H9 (cell line): Measurements from ENCODE around the gene TXNDC8. TPM values are rescaled to one million over a fixed set of nuclear protein-coding genes. Genes with fewer than 3 reads are reported as not detected.

Experiments used
- DNase-seq: peaks from one replicate; pipeline ENCODE4 v3.0.0-alpha.2; 2017
- H2AFZ ChIP-seq: one replicate; pipeline ENCODE4 v1.6.1; 2013; ENCODE audit warnings: mild to moderate bottlenecking, low read length, control low read depth, moderate library complexity
- H2AK5ac ChIP-seq: 2 replicates; pipeline ENCODE4 v1.6.1; 2013; ENCODE audit warnings: low read length, control low read depth, mixed read lengths; ENCODE audit not compliant: insufficient read length
- H2BK120ac ChIP-seq: one replicate; pipeline ENCODE4 v1.6.1; 2013; ENCODE audit warnings: low read depth, mild to moderate bottlenecking, low read length, control low read depth, inconsistent platforms; ENCODE audit not compliant: poor library complexity, severe bottlenecking
- H2BK12ac ChIP-seq: 2 replicates; pipeline ENCODE4 v1.6.1; 2013; ENCODE audit warnings: low read length, control low read depth, mixed read lengths, low read depth; ENCODE audit not compliant: insufficient read length
- H2BK15ac ChIP-seq: 2 replicates; pipeline ENCODE4 v1.6.1; 2013; ENCODE audit warnings: low read depth, low read length, control low read depth
- H2BK20ac ChIP-seq: one replicate; pipeline ENCODE4 v1.6.1; 2013; ENCODE audit warnings: low read depth, mild to moderate bottlenecking, low read length, control low read depth, inconsistent platforms; ENCODE audit not compliant: poor library complexity, severe bottlenecking
- H2BK5ac ChIP-seq: 2 replicates; pipeline ENCODE4 v1.6.1; 2013; ENCODE audit warnings: low read length, control low read depth, mixed read lengths; ENCODE audit not compliant: insufficient read length
- H3K14ac ChIP-seq: 2 replicates; pipeline ENCODE4 v1.6.1; 2013; ENCODE audit warnings: low read length, control low read depth; ENCODE audit not compliant: insufficient read depth
- H3K18ac ChIP-seq: 2 replicates; pipeline ENCODE4 v1.6.1; 2013; ENCODE audit warnings: low read depth, mild to moderate bottlenecking, mixed read lengths, low read length, control low read depth; ENCODE audit not compliant: insufficient read length
- H3K23ac ChIP-seq: 2 replicates; pipeline ENCODE4 v1.6.1; 2013; ENCODE audit warnings: low read length, control low read depth, mixed read lengths, low read depth; ENCODE audit not compliant: insufficient read length
- H3K23me2 ChIP-seq: 2 replicates; pipeline ENCODE4 v1.6.1; 2013; ENCODE audit warnings: low read depth, mild to moderate bottlenecking, mixed read lengths, low read length, control low read depth; ENCODE audit not compliant: insufficient read length, poor library complexity, severe bottlenecking
- H3K27ac ChIP-seq: 2 replicates; pipeline ENCODE4 v1.5.1; 2013; ENCODE audit warnings: low read length, control low read depth, mixed read lengths, low read depth; ENCODE audit not compliant: insufficient read length
- H3K27me3 ChIP-seq: 2 replicates; pipeline ENCODE4 v1.6.1; 2013; ENCODE audit warnings: low read length, control low read depth, inconsistent platforms; ENCODE audit not compliant: insufficient read depth
- H3K4ac ChIP-seq: 2 replicates; pipeline ENCODE4 v1.6.1; 2013; ENCODE audit warnings: low read depth, mild to moderate bottlenecking, control low read depth, inconsistent platforms, low read length, moderate library complexity
- H3K4me1 ChIP-seq: 2 replicates; pipeline ENCODE4 v1.6.1; 2013; ENCODE audit warnings: low read length, control low read depth, inconsistent platforms; ENCODE audit not compliant: insufficient read depth
- H3K4me2 ChIP-seq: 2 replicates; pipeline ENCODE4 v1.6.1; 2013; ENCODE audit warnings: low read length, control low read depth, mixed read lengths; ENCODE audit not compliant: insufficient read length, insufficient read depth
- H3K56ac ChIP-seq: 2 replicates; pipeline ENCODE4 v1.6.1; 2013; ENCODE audit warnings: low read depth, mild to moderate bottlenecking, mixed read lengths, low read length, control low read depth; ENCODE audit not compliant: insufficient read length
- H3K79me1 ChIP-seq: 2 replicates; pipeline ENCODE4 v1.6.1; 2013; ENCODE audit warnings: low read depth, mild to moderate bottlenecking, moderate library complexity, low read length, control low read depth, inconsistent platforms; ENCODE audit not compliant: insufficient read depth, poor library complexity, severe bottlenecking
- H3K79me2 ChIP-seq: 2 replicates; pipeline ENCODE4 v1.6.1; 2013; ENCODE audit warnings: low read length, control low read depth, inconsistent platforms; ENCODE audit not compliant: insufficient read depth
- H3K9ac ChIP-seq: 2 replicates; pipeline ENCODE4 v1.6.1; 2013; ENCODE audit warnings: low read length, control low read depth, mixed read lengths; ENCODE audit not compliant: insufficient read length; ENCODE audit errors: extremely low read depth
- H3K9me3 ChIP-seq: one replicate; pipeline ENCODE4 v1.6.1; 2013; ENCODE audit warnings: low read depth, low read length, inconsistent platforms; ENCODE audit not compliant: control insufficient read depth
- H3T11ph ChIP-seq: one replicate; pipeline ENCODE4 v1.6.1; 2013; ENCODE audit warnings: mild to moderate bottlenecking, low read length, control low read depth, inconsistent platforms
- H4K20me1 ChIP-seq: one replicate; pipeline ENCODE4 v1.6.1; 2013; ENCODE audit not compliant: control insufficient read depth, insufficient read length, insufficient read depth
- H4K5ac ChIP-seq: 2 replicates; pipeline ENCODE4 v1.6.1; 2013; ENCODE audit warnings: low read depth, mild to moderate bottlenecking, mixed read lengths, low read length, control low read depth; ENCODE audit not compliant: insufficient read length
- H4K8ac ChIP-seq: replicated peaks from 2 replicates; pipeline ENCODE4 v1.6.1; 2013; ENCODE audit warnings: low read length, control low read depth, mixed read lengths, low read depth; ENCODE audit not compliant: insufficient read length
- H4K91ac ChIP-seq: 2 replicates; pipeline ENCODE4 v1.6.1; 2013; ENCODE audit warnings: low read depth, mild to moderate bottlenecking, moderate library complexity, mixed read lengths, low read length, control low read depth; ENCODE audit not compliant: insufficient read length
- H3K27ac Mint-ChIP-seq, 3 experiments: 2 replicates in 2 of 3; 3 replicates in 1 of 3; pipeline ENCODE4 v1.8.0; 2020 to 2021; ENCODE audit warnings: mixed read lengths in 3 of 3, mild to moderate bottlenecking in 1 of 3, moderate library complexity in 1 of 3
- H3K27me3 Mint-ChIP-seq: 2 replicates; pipeline ENCODE4 v1.8.0; 2021; ENCODE audit warnings: low read depth, mild to moderate bottlenecking, moderate library complexity, mixed read lengths
- H3K36me3 Mint-ChIP-seq, 3 experiments: 2 replicates in 2 of 3; 3 replicates in 1 of 3; pipeline ENCODE4 v1.8.0; 2020 to 2021; ENCODE audit warnings: low read depth in 3 of 3, mixed read lengths in 3 of 3; ENCODE audit not compliant: insufficient read depth in 1 of 3
- H3K4me1 Mint-ChIP-seq, 2 experiments: 2 replicates each; pipeline ENCODE4 v1.8.0; 2020; ENCODE audit warnings: mixed read lengths in 2 of 2
- H3K4me3 Mint-ChIP-seq, 2 experiments: 2 replicates in 1 of 2; 3 replicates in 1 of 2; pipeline ENCODE4 v1.8.0; 2020 to 2021; ENCODE audit warnings: mild to moderate bottlenecking in 2 of 2, mixed read lengths in 2 of 2, moderate library complexity in 1 of 2
- H3K9me3 Mint-ChIP-seq, 2 experiments: 2 replicates in 1 of 2; 3 replicates in 1 of 2; pipeline ENCODE4 v1.8.0; 2020; ENCODE audit warnings: mild to moderate bottlenecking in 2 of 2, mixed read lengths in 2 of 2, moderate library complexity in 1 of 2
- WGBS: extraction: QIAGEN DNeasy Blood & Tissue Kit; methylation state at CpG from one replicate; pipeline ENCODE4 v1.1.7; 2013; ENCODE audit warnings: missing lambda C conversion rate, low lambda C conversion rate, mixed read lengths; ENCODE audit not compliant: insufficient read length; ENCODE audit errors: extremely low coverage; 5-methylcytosine and 5-hydroxymethylcytosine counted together
- total RNA-seq: library from RNA; stranded (reverse); gene quantifications from 2 replicates; pipeline ENCODE4 v1.2.1, GENCODE V29; 2021
- TF ChIP-seq, protein P1 (sequence below): fragments of 200-600 bp; sonication (generic); conservative IDR thresholded peaks from 3 replicates; pipeline ENCODE4 v1.8.0; 2021; ENCODE audit warnings: antibody characterized with exemption, mild to moderate bottlenecking

The TXNDC8 gene
- total RNA-seq, 1 experiment from 2014 or later = not detected

DNA sequence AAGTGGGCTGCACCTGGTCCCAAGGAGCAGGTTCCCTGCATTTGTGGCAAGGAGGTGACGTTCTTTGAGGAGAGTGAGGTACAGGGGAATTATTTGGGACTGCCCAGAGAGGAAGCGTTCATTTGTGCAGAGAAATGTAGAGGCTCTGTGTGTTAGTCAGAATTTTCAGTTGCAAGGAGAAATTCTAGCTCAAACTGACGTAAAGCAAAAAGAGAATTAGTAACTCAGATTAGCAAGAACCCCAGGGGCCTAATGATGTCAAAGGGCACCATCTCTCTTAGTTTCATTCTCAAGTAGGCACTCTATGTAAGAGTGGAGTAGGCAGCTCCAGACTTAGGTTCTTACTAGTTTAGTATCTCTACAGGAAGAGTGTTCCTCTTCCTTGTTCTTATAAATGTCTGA, 79.0 kb downstream of the TXNDC8 start:
- no peak for DNase-seq

More for the DNA sequence above, 79.0 kb downstream of the TXNDC8 start:
- H2BK20ac ChIP-seq = no peak overlapping the region
- Mint-ChIP-seq H3K27ac (no peak overlapping the region), H3K4me1 (peaks cover 24 to 31% of the 10 kb centered on the region in 2 experiments), H3K4me3 (no peak overlapping the region), H3K9me3 (peaks cover 0 to 2% of the 10 kb centered on the region in 2 experiments; a peak in 1 of 5 replicates), H3K27me3 (0 out of 2 replicates have a peak, but pooled peaks cover 2% of the 10 kb centered on the region), H3K36me3 (peaks cover 0 to 4% (median 2%) of the 10 kb centered on the region in 3 experiments; a peak in 3 of 7 replicates)
- no peak overlapping the region for H3K18ac ChIP-seq
- H3K9ac ChIP-seq = no peak overlapping the region
- no CpG with 5 or more reads among the region's 3 CpGs for WGBS
- no peak overlapping the region for H2BK120ac ChIP-seq
- no peak overlapping the region for H3K27ac ChIP-seq
- no peak overlapping the region for H3K23ac ChIP-seq
- H4K8ac ChIP-seq = no peak overlapping the region
- H3K79me1 ChIP-seq = no peaks in the 10 kb centered on the region
- H3K14ac ChIP-seq = no peak overlapping the region
- H2BK5ac ChIP-seq = no peak overlapping the region
- TF ChIP-seq, protein P1, sequence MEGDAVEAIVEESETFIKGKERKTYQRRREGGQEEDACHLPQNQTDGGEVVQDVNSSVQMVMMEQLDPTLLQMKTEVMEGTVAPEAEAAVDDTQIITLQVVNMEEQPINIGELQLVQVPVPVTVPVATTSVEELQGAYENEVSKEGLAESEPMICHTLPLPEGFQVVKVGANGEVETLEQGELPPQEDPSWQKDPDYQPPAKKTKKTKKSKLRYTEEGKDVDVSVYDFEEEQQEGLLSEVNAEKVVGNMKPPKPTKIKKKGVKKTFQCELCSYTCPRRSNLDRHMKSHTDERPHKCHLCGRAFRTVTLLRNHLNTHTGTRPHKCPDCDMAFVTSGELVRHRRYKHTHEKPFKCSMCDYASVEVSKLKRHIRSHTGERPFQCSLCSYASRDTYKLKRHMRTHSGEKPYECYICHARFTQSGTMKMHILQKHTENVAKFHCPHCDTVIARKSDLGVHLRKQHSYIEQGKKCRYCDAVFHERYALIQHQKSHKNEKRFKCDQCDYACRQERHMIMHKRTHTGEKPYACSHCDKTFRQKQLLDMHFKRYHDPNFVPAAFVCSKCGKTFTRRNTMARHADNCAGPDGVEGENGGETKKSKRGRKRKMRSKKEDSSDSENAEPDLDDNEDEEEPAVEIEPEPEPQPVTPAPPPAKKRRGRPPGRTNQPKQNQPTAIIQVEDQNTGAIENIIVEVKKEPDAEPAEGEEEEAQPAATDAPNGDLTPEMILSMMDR = no peak
- no peaks in the 10 kb centered on the region for H4K20me1 ChIP-seq
- H3K27me3 ChIP-seq = no peaks in the 10 kb centered on the region
- no peak overlapping the region for H2BK12ac ChIP-seq
- H4K91ac ChIP-seq = no peak overlapping the region
- no peak overlapping the region for H3K56ac ChIP-seq
- H3K9me3 ChIP-seq = no peaks in the 10 kb centered on the region
- H3K79me2 ChIP-seq = peaks cover 17% of the 10 kb centered on the region; the same call in 1 of the 2 replicates
- no peak overlapping the region for H3T11ph ChIP-seq
- H2AFZ ChIP-seq = no peak overlapping the region
- H3K4ac ChIP-seq = no peak overlapping the region
- H2BK15ac ChIP-seq = no peak overlapping the region
- H3K4me1 ChIP-seq = peaks cover 9% of the 10 kb centered on the region
- no peak overlapping the region for H3K4me2 ChIP-seq
- no peak overlapping the region for H4K5ac ChIP-seq
- H3K23me2 ChIP-seq = peaks cover 4% of the 10 kb centered on the region
- no peak overlapping the region for H2AK5ac ChIP-seq
